ENCODE measurements around the gene DHRS12. TPM values are rescaled to one million over a fixed set of nuclear protein-coding genes. Genes with fewer than 3 reads are reported as not detected.

DHRS12 gene
- total RNA-seq, 1 donor from 2014 or later: 10.3 TPM

DNA sequence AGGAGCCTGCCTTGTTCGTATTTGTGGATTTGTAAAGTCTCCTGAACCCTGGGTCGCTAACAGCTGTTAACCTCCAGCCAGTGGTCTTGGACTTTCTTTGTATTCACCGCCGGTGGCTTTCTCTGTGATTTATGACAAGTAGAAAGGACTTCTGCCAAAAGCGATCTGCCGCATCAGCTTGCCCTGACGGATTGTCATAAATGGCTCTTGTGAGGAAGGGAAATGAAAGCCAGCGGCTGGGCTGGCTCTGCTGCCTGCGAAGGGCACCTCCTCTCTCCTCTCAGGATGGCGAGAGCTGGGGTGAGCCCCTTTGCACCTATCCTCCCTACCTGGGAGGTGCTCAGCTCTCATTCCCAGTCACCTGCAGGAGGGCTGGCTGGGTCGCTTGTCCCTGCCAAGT lies 25.6 kb downstream of the DHRS12 start:
- H3K4me3 ChIP-seq: no peak overlapping the region
- H3K36me3 ChIP-seq: peaks cover 5% of the 10 kb centered on the region
- H3K4me1 ChIP-seq: peaks cover 9% of the 10 kb centered on the region
- H3K9me3 ChIP-seq (replicated peaks): no peaks in the 10 kb centered on the region
- no peaks in the 10 kb centered on the region for H3K27me3 ChIP-seq (ENCODE audit: low read depth)
- intact Hi-C loops (cut with micrococcal nuclease): no loop called here
- no peak overlapping the region for H3K27ac ChIP-seq (replicated peaks)
- no peak for TF ChIP-seq CTCF (IDR thresholded peaks at IDR 0.05; ENCODE audit: borderline replicate concordance)
- no peak for DNase-seq

- Histone ChIP-seq H3K9me3 (replicated peaks) (no peaks in the 10 kb centered on the region), H3K36me3 (peaks cover 7% of the 10 kb centered on the region), H3K4me1 (peaks cover 9% of the 10 kb centered on the region), H3K27me3 (ENCODE audit: low read depth) (no peaks in the 10 kb centered on the region), H3K4me3 (no peak overlapping the region), H3K27ac (replicated peaks) (no peak overlapping the region)
- DNase-seq: no peak
- intact Hi-C loops (cut with micrococcal nuclease): no loop called here
- TF ChIP-seq CTCF (IDR thresholded peaks at IDR 0.05; ENCODE audit: borderline replicate concordance): no peak
Observed at GRCh38 chr13:51777921-51778320, 26.0 kb downstream of the DHRS12 start.

DNA sequence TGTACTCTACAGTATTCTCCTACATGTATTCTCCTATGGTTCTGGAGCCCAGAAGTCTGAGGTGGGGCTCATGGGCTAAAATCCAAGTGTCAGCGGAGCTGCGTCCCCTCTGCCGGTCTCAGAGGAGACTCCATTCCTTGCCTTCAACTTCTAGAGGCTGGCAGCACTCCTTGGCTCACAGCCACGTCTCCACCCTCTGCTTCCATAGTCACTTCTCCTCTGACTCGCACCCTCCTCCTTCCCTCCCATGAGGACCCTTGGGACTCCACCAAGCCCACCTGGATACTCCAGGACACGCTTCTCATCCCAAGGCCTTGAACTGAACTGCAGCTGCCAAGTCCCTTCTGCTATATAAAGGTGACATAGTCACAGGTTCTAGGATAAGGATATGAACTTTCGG lies 27.8 kb downstream of the DHRS12 start:
- intact Hi-C loops (cut with micrococcal nuclease): no loop called here
- no peak overlapping the region for H3K27ac ChIP-seq (replicated peaks)
- no peak for TF ChIP-seq CTCF (IDR thresholded peaks at IDR 0.05; ENCODE audit: borderline replicate concordance)
- peaks cover 7% of the 10 kb centered on the region for H3K36me3 ChIP-seq
- no peak for DNase-seq
- H3K4me1 ChIP-seq: peaks cover 7% of the 10 kb centered on the region
- no peak overlapping the region for H3K4me3 ChIP-seq
- no peaks in the 10 kb centered on the region for H3K9me3 ChIP-seq (replicated peaks)
- H3K27me3 ChIP-seq (ENCODE audit: low read depth): no peaks in the 10 kb centered on the region

- Histone ChIP-seq H3K27ac (replicated peaks) (no peak overlapping the region), H3K9me3 (replicated peaks) (no peaks in the 10 kb centered on the region), H3K36me3 (peaks cover 7% of the 10 kb centered on the region), H3K4me1 (peaks cover 33% of the 10 kb centered on the region), H3K4me3 (no peak overlapping the region), H3K27me3 (ENCODE audit: low read depth) (no peaks in the 10 kb centered on the region)
- no peak for TF ChIP-seq CTCF (IDR thresholded peaks at IDR 0.05; ENCODE audit: borderline replicate concordance)
- DNase-seq: no peak
- intact Hi-C loops (cut with micrococcal nuclease): no loop called here
Observed at GRCh38 chr13:51773515-51773914, 30.4 kb downstream of the DHRS12 start.

DNA sequence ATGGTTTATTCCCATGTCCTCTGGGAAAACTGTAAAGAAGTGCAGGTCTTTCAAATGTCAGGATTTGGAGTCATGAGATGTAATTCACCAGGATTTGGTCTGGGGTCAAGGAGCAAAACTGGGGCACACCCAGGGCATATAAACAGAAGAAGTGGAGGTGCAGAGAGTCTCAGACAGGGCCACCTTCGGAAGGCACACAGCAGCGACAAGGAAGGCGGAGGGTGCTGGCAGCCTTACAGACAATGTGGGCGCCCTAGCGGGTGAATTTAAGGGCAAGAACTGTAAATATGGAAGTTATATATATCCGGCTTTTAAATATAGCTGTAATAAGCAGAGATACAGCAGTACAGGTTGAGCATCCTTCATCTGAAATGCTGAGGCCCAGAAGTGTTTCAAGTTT lies 31.2 kb downstream of the DHRS12 start:
- peaks cover 39% of the 10 kb centered on the region for H3K4me1 ChIP-seq
- intact Hi-C loops (cut with micrococcal nuclease): no loop called here
- no peak overlapping the region for H3K4me3 ChIP-seq
- no peaks in the 10 kb centered on the region for H3K27me3 ChIP-seq (ENCODE audit: low read depth)
- peaks cover 7% of the 10 kb centered on the region for H3K36me3 ChIP-seq
- no peak overlapping the region for H3K27ac ChIP-seq (replicated peaks)
- DNase-seq: no peak
- no peaks in the 10 kb centered on the region for H3K9me3 ChIP-seq (replicated peaks)
- no peak for TF ChIP-seq CTCF (IDR thresholded peaks at IDR 0.05; ENCODE audit: borderline replicate concordance)

DNA sequence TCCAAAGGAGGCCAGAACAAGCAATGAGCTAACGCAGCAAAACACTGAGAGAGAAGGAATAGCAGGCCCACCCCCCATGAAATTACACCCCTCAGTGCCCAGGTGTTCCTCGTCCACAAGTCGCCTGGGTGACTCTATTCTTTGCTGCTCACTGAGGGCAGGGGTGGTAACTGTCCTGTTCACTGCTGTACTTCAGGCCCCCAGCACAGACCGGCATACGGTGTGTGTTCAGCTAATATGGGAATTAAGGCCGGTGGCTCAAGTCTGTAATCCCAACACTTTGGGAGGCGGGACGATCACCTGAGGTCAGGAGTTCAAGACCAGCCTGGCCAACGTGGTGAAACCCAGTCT lies 31.9 kb downstream of the DHRS12 start:
- H3K4me1 ChIP-seq: peaks cover 39% of the 10 kb centered on the region
- H3K27me3 ChIP-seq (ENCODE audit: low read depth): no peaks in the 10 kb centered on the region
- H3K36me3 ChIP-seq: peaks cover 7% of the 10 kb centered on the region
- H3K4me3 ChIP-seq: no peak overlapping the region
- H3K9me3 ChIP-seq (replicated peaks): no peaks in the 10 kb centered on the region
- TF ChIP-seq CTCF (IDR thresholded peaks at IDR 0.05; ENCODE audit: borderline replicate concordance): no peak
- DNase-seq: no peak
- intact Hi-C loops (cut with micrococcal nuclease): no loop called here
- peak overlapping the region; percentile 11 for H3K27ac ChIP-seq (replicated peaks)
